AG09319 (cell line): ENCODE data around the gene VTI1A.

Source experiments
- DNase-seq: peaks from one replicate; pipeline ENCODE4 v3.0.0-alpha.2; 2010; ENCODE audit warnings: low read depth; ENCODE audit errors: extremely low read depth
- CTCF ChIP-seq: IDR thresholded peaks from 2 replicates; pipeline ENCODE4 v1.5.1; 2011; ENCODE audit warnings: low read depth, mild to moderate bottlenecking, inconsistent platforms, low read length, moderate library complexity

Gene VTI1A

GRCh38 chr10:112765717-112766235 is 318.8 kb downstream of the VTI1A start:
- TF ChIP-seq CTCF: no peak
- no peak for DNase-seq

- no peak for TF ChIP-seq CTCF
- DNase-seq: no peak
Measured at GRCh38 chr10:112766636-112767035, 319.6 kb downstream of the VTI1A start.

- no peak for DNase-seq
- no peak for TF ChIP-seq CTCF
Measured at GRCh38 chr10:112767156-112767555, 320.1 kb downstream of the VTI1A start.

- no peak for DNase-seq
- TF ChIP-seq CTCF: no peak
Measured at GRCh38 chr10:112768121-112768520, 321.1 kb downstream of the VTI1A start.

GRCh38 chr10:112769081-112769480 is 322.1 kb downstream of the VTI1A start:
- no peak for DNase-seq
- TF ChIP-seq CTCF: no peak

- no peak for TF ChIP-seq CTCF
Measured at GRCh38 chr10:112769611-112770370, 322.8 kb downstream of the VTI1A start.

GRCh38 chr10:112771733-112772132 is 324.7 kb downstream of the VTI1A start:
- no peak for TF ChIP-seq CTCF
- no peak for DNase-seq

More at GRCh38 chr10:112769611-112770370, 322.8 kb downstream of the VTI1A start:
- DNase-seq: no peak
